IMR-90 (cell line): ENCODE results near the gene TMEM19. TPM values are rescaled to one million over a fixed set of nuclear protein-coding genes. Genes with fewer than 3 reads are reported as not detected.

Experiments used
- ATAC-seq: fragments of 200-7000 bp; cut with Tn5 transposase; 2 replicates; pipeline ENCODE4 v1.9.1; 2020; ENCODE audit warnings: low read depth, mild to moderate bottlenecking, moderate library complexity
- BruUV-seq: library from RNA; stranded (reverse); fragments of 400-500 nt; replicated peaks from 2 replicates; lab custom pipeline; 2021; lab: Mats Ljungman, UMichigan
- CTCF ChIA-PET: fragments of 300-600 bp; formaldehyde crosslinking; extraction: SDS; loops from one replicate; lab custom pipeline; 2021; ENCODE audit warnings: antibody characterized with exemption; lab: Yijun Ruan, JAX
- POLR2A ChIA-PET: fragments of 300-600 bp; sonication (Branson Sonifier 250); formaldehyde crosslinking; loops from one replicate; lab custom pipeline; 2022; ENCODE audit warnings: antibody characterized with exemption; ENCODE audit not compliant: unreplicated experiment; lab: Charles Lee
- DNase-seq: peaks from one replicate; pipeline ENCODE4 v3.0.0; 2013
- H2AFZ ChIP-seq: replicated peaks from 2 replicates; pipeline ENCODE3; 2013; ENCODE audit warnings: low read length, mild to moderate bottlenecking; ENCODE audit not compliant: poor library complexity
- H2AK5ac ChIP-seq: 2 replicates; pipeline ENCODE4 v1.6.1; 2013; ENCODE audit warnings: low read depth, low read length, inconsistent platforms
- H2AK9ac ChIP-seq: replicated peaks from 2 replicates; pipeline ENCODE3; 2013; ENCODE audit warnings: mild to moderate bottlenecking, low read depth, low read length, moderate library complexity; ENCODE audit not compliant: poor library complexity
- H2BK120ac ChIP-seq: 2 replicates; pipeline ENCODE4 v1.6.1; 2013; ENCODE audit warnings: low read depth, low read length, inconsistent platforms
- H2BK15ac ChIP-seq: 3 replicates; pipeline ENCODE4 v1.6.1; 2013; ENCODE audit warnings: low read depth, low read length, inconsistent platforms
- H2BK20ac ChIP-seq: 2 replicates; pipeline ENCODE4 v1.6.1; 2013; ENCODE audit warnings: low read depth, mild to moderate bottlenecking, inconsistent platforms, low read length, moderate library complexity
- H2BK5ac ChIP-seq: 2 replicates; pipeline ENCODE4 v1.6.1; 2013; ENCODE audit warnings: mild to moderate bottlenecking, low read depth, low read length, inconsistent platforms; ENCODE audit not compliant: poor library complexity, severe bottlenecking
- H3K14ac ChIP-seq: replicated peaks from 2 replicates; pipeline ENCODE4 v1.6.1; 2013; ENCODE audit warnings: low read depth, low read length, inconsistent platforms
- H3K18ac ChIP-seq: 2 replicates; pipeline ENCODE4 v1.6.1; 2013; ENCODE audit warnings: low read depth, low read length, control low read depth
- H3K23ac ChIP-seq: 2 replicates; pipeline ENCODE4 v1.6.1; 2013; ENCODE audit warnings: low read depth, low read length, inconsistent platforms
- H3K27ac ChIP-seq: 2 replicates; pipeline ENCODE4 v1.5.1; 2013; ENCODE audit warnings: mild to moderate bottlenecking, control low read depth, low read length; ENCODE audit not compliant: insufficient read depth
- H3K27me3 ChIP-seq: 2 replicates; pipeline ENCODE4 v1.6.1; 2013; ENCODE audit warnings: low read length; ENCODE audit not compliant: control insufficient read depth, insufficient read depth
- H3K36me3 ChIP-seq: 2 replicates; pipeline ENCODE4 v1.6.1; 2013; ENCODE audit warnings: low read length, mixed read lengths; ENCODE audit not compliant: control insufficient read depth, insufficient read depth
- H3K4ac ChIP-seq: 2 replicates; pipeline ENCODE4 v1.6.1; 2013; ENCODE audit warnings: low read depth, low read length, inconsistent platforms
- H3K4me1 ChIP-seq: 2 replicates; pipeline ENCODE4 v1.6.1; 2013; ENCODE audit warnings: low read length, mixed read lengths; ENCODE audit not compliant: control insufficient read depth, insufficient read depth
- H3K4me2 ChIP-seq: 2 replicates; pipeline ENCODE4 v1.6.1; 2013; ENCODE audit warnings: low read depth, mild to moderate bottlenecking, control low read depth, low read length, moderate library complexity
- H3K4me3 ChIP-seq: 2 replicates; pipeline ENCODE4 v1.5.1; 2013; ENCODE audit warnings: low read depth, mild to moderate bottlenecking, control low read depth, low read length, moderate library complexity; ENCODE audit not compliant: insufficient read depth
- H3K56ac ChIP-seq: 2 replicates; pipeline ENCODE4 v1.6.1; 2013; ENCODE audit warnings: low read length, inconsistent platforms; ENCODE audit not compliant: insufficient read depth; ENCODE audit errors: extremely low read depth
- H3K79me1 ChIP-seq, 2 experiments: 2 replicates each; pipeline ENCODE4 v1.6.1; 2013; ENCODE audit warnings: low read length in 2 of 2, inconsistent platforms in 1 of 2, low read depth in 1 of 2
- H3K9ac ChIP-seq: 2 replicates; pipeline ENCODE4 v1.6.1; 2013; ENCODE audit warnings: low read depth, low read length, control low read depth
- H3K9me1 ChIP-seq: 2 replicates; pipeline ENCODE4 v1.6.1; 2013; ENCODE audit warnings: low read length, inconsistent platforms; ENCODE audit not compliant: insufficient read depth
- H3K9me3 ChIP-seq: 2 replicates; pipeline ENCODE4 v1.6.1; 2013; ENCODE audit warnings: low read length; ENCODE audit not compliant: control insufficient read depth, insufficient read depth
- H4K20me1 ChIP-seq: 2 replicates; pipeline ENCODE4 v1.6.1; 2013; ENCODE audit warnings: low read length, inconsistent platforms; ENCODE audit not compliant: insufficient read depth
- H4K5ac ChIP-seq: 2 replicates; pipeline ENCODE4 v1.6.1; 2013; ENCODE audit warnings: mild to moderate bottlenecking, low read depth, low read length, control low read depth
- H4K8ac ChIP-seq, 2 experiments: 2 replicates each; pipeline ENCODE4 v1.6.1; 2013; ENCODE audit warnings: low read depth in 2 of 2, low read length in 2 of 2, control low read depth in 1 of 2, inconsistent platforms in 1 of 2
- H4K91ac ChIP-seq: 2 replicates; pipeline ENCODE4 v1.6.1; 2013; ENCODE audit warnings: low read depth, low read length, inconsistent platforms; ENCODE audit not compliant: insufficient read depth
- CEBPB ChIP-seq: IDR thresholded peaks from 2 replicates; pipeline ENCODE4 v1.6.1; 2012; ENCODE audit warnings: low read depth, low read length, improper control_type of control experiment
- MXI1 ChIP-seq: IDR thresholded peaks from 2 replicates; pipeline ENCODE4 v1.6.1; 2012; ENCODE audit warnings: low read depth, mild to moderate bottlenecking, low read length, moderate library complexity, borderline replicate concordance
- WGBS, 2 experiments: methylation state at CpG; one replicate each; pipeline versions ENCODE4 v1.1.5 to v1.1.7; 2013; ENCODE audit warnings: missing lambda C conversion rate in 2 of 2; ENCODE audit not compliant: insufficient read length in 1 of 2; ENCODE audit errors: extremely low coverage in 2 of 2; 5-methylcytosine and 5-hydroxymethylcytosine counted together
- dilution Hi-C: fragments of 300-500 bp; cut with HindIII; formaldehyde crosslinking; loops from one replicate; pipeline ENCODE4 v1.14.3; 2018; ENCODE audit warnings: low sequenced_read_pairs; ENCODE audit not compliant: unreplicated experiment
- in situ Hi-C: fragments of 300-500 bp; cut with MboI; formaldehyde crosslinking; loops from 3 replicates; pipeline ENCODE4 v1.14.3; 2019; ENCODE audit warnings: low sequenced_read_pairs, inconsistent platforms, mixed read lengths
- intact Hi-C: fragments of 100-400 bp; cut with micrococcal nuclease; formaldehyde crosslinking; loops from 2 replicates; pipeline ENCODE4 v1.10.0; 2022
- polyA plus RNA-seq, 3 experiments: library from polyadenylated mRNA; depleted of rRNA; stranded (reverse); fragments of >200 nt; gene quantifications; 2 replicates each; pipeline ENCODE4 v1.2.3, GENCODE V29; 2012; ENCODE audit warnings: low replicate concordance in 1 of 3
- total RNA-seq: library from RNA; depleted of rRNA; stranded (reverse); fragments of >200 nt; gene quantifications from 2 replicates; pipeline ENCODE4 v1.2.3, GENCODE V29; 2012

TMEM19 gene
- total and polyA plus RNA-seq, 2 of the 4 experiments (the other 2 are of a cell fraction): 8.9 to 28.7 TPM

DNA sequence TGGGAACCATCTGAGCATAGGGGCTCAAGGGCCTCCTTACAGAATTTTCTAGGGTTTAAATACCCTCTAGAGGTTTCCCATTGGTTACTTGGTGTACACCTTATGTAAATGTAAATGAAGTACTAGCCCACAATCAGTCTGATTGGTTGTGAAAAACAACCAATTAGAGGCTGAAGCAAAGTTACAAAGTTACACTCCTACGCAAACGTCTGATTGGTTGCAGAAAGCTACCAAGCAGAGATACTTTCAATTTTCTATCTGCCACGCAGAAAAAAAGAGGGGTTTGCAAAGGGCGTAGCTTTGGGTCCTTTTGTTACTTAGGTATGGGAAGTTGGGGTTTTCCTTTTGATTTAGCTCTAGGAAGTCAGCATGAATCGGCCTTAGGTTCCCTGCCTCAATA lies 1.8 kb upstream of the TMEM19 start:
- no CpG with 5 or more reads among the region's 5 CpGs for WGBS, 2 experiments
- Histone ChIP-seq H4K8ac (no peak overlapping the region), H3K18ac (no peak overlapping the region), H3K9me3 (no peaks in the 10 kb centered on the region), H2BK20ac (no peak overlapping the region), H3K14ac (no peak overlapping the region), H3K9ac (no peak overlapping the region), H2BK5ac (no peak overlapping the region), H4K5ac (no peak overlapping the region), H3K23ac (no peak overlapping the region), H3K9me1 (no peaks in the 10 kb centered on the region), H3K56ac (no peak overlapping the region), H3K4me2 (no peak overlapping the region), H2BK15ac (no peak overlapping the region), H2AFZ (no peak overlapping the region), H2BK120ac (no peak overlapping the region), H3K4ac (no peak overlapping the region), H2AK9ac (no peak overlapping the region), H3K27ac (no peak overlapping the region), H4K20me1 (no peaks in the 10 kb centered on the region), H2AK5ac (no peak overlapping the region), H3K4me1 (peaks cover 1% of the 10 kb centered on the region; the same call in 1 of the 2 replicates), H4K91ac (no peak overlapping the region), H3K79me1 (peaks cover 4 to 14% of the 10 kb centered on the region in 2 experiments; a peak in 3 of 4 replicates), H3K36me3 (no peaks in the 10 kb centered on the region), H3K27me3 (no peaks in the 10 kb centered on the region), H3K4me3 (no peak overlapping the region)
- ChIA-PET POLR2A (no interaction called here), CTCF (interaction anchor here (0.8 kb wide), 1 partner anchor 63 kb away, joined by 3 read pairs; no protein-coding TSS in a partner anchor)
- in situ Hi-C loops (no loop called here), dilution Hi-C loops (no loop called here), intact Hi-C loops (no loop called here)
- no TSS peak for BruUV-seq
- no peak for DNase-seq
- TF ChIP-seq CEBPB: no peak
- no peak for TF ChIP-seq MXI1
- ATAC-seq: no peak
